DOHH2 (cell line): ENCODE data around the gene AMOT.

Source experiments
- H3F3A ChIP-seq: fragments of 200-600 bp; sonication (generic), shearing (Covaris generic); 2 replicates; pipeline ENCODE4 v1.6.0; 2016; ENCODE audit warnings: antibody characterized with exemption, mild to moderate bottlenecking; ENCODE audit not compliant: control insufficient read depth, insufficient read depth
- H3K27ac ChIP-seq: fragments of 200-600 bp; sonication (generic); 2 replicates; pipeline ENCODE4 v1.5.1; 2014; ENCODE audit warnings: low read depth, mild to moderate bottlenecking, low read length, moderate library complexity
- H3K27me3 ChIP-seq: fragments of 200-600 bp; sonication (generic); 2 replicates; pipeline ENCODE4 v1.6.1; 2014; ENCODE audit warnings: mild to moderate bottlenecking, low read length, mixed read lengths; ENCODE audit not compliant: control insufficient read depth
- H3K36me3 ChIP-seq: fragments of 200-600 bp; sonication (generic); 2 replicates; pipeline ENCODE4 v1.6.1; 2014; ENCODE audit warnings: mild to moderate bottlenecking, low read length, moderate library complexity, mixed read lengths; ENCODE audit not compliant: control insufficient read depth
- H3K4me1 ChIP-seq: fragments of 200-600 bp; sonication (generic); 2 replicates; pipeline ENCODE4 v1.6.1; 2014; ENCODE audit warnings: mild to moderate bottlenecking, low read length, mixed read lengths; ENCODE audit not compliant: control insufficient read depth
- H3K4me2 ChIP-seq: fragments of 200-600 bp; sonication (generic); 2 replicates; pipeline ENCODE4 v1.6.0; 2014; ENCODE audit warnings: mild to moderate bottlenecking, low read length, moderate library complexity
- H3K4me3 ChIP-seq: fragments of 200-600 bp; sonication (generic); 2 replicates; pipeline ENCODE4 v1.5.1; 2014; ENCODE audit warnings: mild to moderate bottlenecking, low read length, mixed read lengths
- H3K79me2 ChIP-seq: fragments of 200-600 bp; sonication (generic); 2 replicates; pipeline ENCODE4 v1.6.1; 2014; ENCODE audit warnings: mild to moderate bottlenecking, low read length, mixed read lengths; ENCODE audit not compliant: control insufficient read depth
- H3K9me2 ChIP-seq: fragments of 200-600 bp; sonication (generic); replicated peaks from 2 replicates; pipeline ENCODE4 v1.6.1; 2014; ENCODE audit warnings: mild to moderate bottlenecking, low read length, mixed read lengths; ENCODE audit not compliant: control insufficient read depth
- H3K9me3 ChIP-seq: fragments of 200-600 bp; sonication (generic); 2 replicates; pipeline ENCODE4 v1.6.1; 2014; ENCODE audit warnings: antibody characterized with exemption, low read length, mixed read lengths; ENCODE audit not compliant: control insufficient read depth, insufficient read depth
- H4K20me1 ChIP-seq: fragments of 200-600 bp; sonication (generic); 2 replicates; pipeline ENCODE4 v1.6.0; 2014; ENCODE audit warnings: low read depth, mild to moderate bottlenecking, antibody characterized with exemption, low read length, moderate library complexity; ENCODE audit not compliant: control insufficient read depth, insufficient read depth
- EZH2phosphoT487 ChIP-seq: fragments of 200-600 bp; sonication (generic); IDR thresholded peaks from 2 replicates; pipeline ENCODE4 v1.6.1; 2017; ENCODE audit warnings: borderline replicate concordance, mild to moderate bottlenecking, antibody characterized with exemption, low read length, moderate library complexity, mixed read lengths
- TF ChIP-seq, protein P1 (sequence below): fragments of 200-600 bp; sonication (generic); IDR thresholded peaks from one replicate; pipeline ENCODE4 v1.5.1; 2014; ENCODE audit warnings: antibody characterized with exemption, mild to moderate bottlenecking, low read depth, low read length; ENCODE audit not compliant: poor library complexity, severe bottlenecking

AMOT gene

DNA sequence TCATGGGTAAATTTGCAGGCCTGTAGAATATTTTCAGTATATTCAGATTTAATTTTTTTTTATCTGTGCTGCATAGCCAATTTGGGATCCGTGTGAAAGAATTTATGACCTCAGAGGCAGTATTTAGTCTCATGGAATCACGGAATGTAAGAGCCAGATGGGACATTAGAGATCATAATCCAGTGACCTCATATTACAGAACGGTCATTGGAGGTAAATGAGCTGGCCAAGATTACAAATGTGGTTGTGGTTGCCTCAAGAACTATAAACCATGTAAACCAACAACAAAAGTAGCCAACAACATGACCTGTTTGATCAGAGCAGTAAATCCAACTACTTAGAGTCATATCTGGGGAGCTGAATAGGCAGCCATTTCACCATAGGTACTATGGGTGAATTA is 71.6 kb downstream of the AMOT start:
- Histone ChIP-seq H3F3A (no peaks in the 10 kb centered on the region), H3K9me2 (no peaks in the 10 kb centered on the region), H4K20me1 (no peaks in the 10 kb centered on the region), H3K79me2 (no peaks in the 10 kb centered on the region), H3K4me2 (no peak overlapping the region), H3K4me1 (no peaks in the 10 kb centered on the region), H3K4me3 (no peak overlapping the region), H3K36me3 (no peaks in the 10 kb centered on the region), H3K27me3 (no peaks in the 10 kb centered on the region), H3K9me3 (no peaks in the 10 kb centered on the region), H3K27ac (no peak overlapping the region)
- no peak for TF ChIP-seq EZH2phosphoT487
- TF ChIP-seq, protein P1, sequence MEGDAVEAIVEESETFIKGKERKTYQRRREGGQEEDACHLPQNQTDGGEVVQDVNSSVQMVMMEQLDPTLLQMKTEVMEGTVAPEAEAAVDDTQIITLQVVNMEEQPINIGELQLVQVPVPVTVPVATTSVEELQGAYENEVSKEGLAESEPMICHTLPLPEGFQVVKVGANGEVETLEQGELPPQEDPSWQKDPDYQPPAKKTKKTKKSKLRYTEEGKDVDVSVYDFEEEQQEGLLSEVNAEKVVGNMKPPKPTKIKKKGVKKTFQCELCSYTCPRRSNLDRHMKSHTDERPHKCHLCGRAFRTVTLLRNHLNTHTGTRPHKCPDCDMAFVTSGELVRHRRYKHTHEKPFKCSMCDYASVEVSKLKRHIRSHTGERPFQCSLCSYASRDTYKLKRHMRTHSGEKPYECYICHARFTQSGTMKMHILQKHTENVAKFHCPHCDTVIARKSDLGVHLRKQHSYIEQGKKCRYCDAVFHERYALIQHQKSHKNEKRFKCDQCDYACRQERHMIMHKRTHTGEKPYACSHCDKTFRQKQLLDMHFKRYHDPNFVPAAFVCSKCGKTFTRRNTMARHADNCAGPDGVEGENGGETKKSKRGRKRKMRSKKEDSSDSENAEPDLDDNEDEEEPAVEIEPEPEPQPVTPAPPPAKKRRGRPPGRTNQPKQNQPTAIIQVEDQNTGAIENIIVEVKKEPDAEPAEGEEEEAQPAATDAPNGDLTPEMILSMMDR: no peak

DNA sequence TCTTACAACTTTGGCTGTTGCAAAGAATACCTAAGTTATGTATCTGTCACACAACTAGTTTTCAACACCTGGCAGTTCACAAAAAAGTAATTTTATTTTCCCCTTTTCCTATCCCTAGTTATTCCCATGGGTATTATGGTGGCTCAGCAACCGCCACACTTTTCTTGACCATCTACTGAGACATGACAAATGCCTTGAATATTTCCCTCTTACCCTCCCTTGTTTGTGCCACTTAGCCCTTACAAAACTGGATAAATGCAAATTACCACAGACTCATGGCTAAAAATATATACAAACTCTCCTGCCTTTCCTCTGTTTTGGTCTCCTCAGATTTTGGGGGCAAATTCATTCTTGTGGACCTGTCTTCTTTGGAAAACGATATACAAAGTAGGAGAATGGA is 72.1 kb downstream of the AMOT start:
- no peaks in the 10 kb centered on the region for H4K20me1 ChIP-seq
- no peaks in the 10 kb centered on the region for H3K4me1 ChIP-seq
- no peaks in the 10 kb centered on the region for H3K27me3 ChIP-seq
- no peaks in the 10 kb centered on the region for H3K9me2 ChIP-seq
- no peak overlapping the region for H3K27ac ChIP-seq
- TF ChIP-seq EZH2phosphoT487: no peak
- TF ChIP-seq, protein P1: no peak
- H3K4me3 ChIP-seq: no peak overlapping the region
- no peaks in the 10 kb centered on the region for H3K36me3 ChIP-seq
- H3K79me2 ChIP-seq: no peaks in the 10 kb centered on the region
- no peaks in the 10 kb centered on the region for H3F3A ChIP-seq
- H3K9me3 ChIP-seq: no peaks in the 10 kb centered on the region
- no peak overlapping the region for H3K4me2 ChIP-seq

DNA sequence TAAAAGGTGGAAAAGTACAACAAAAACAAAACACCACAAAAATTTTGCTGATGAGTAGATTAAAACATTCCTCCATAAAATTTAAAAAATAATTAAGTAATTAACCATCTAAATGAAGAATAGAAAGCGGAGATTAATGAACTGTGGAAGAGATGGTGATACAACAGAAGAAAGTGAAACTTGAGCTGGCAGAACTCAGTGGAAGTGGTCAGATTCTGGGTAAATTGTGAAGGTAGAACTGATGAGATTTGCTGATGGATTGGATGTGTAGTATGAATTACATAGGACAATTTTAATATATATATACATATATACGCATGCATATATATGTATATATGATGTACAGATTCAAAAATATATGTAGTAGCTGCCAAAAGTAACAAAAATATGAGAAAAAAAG is 73.9 kb downstream of the AMOT start:
- Histone ChIP-seq H3K9me3 (no peaks in the 10 kb centered on the region), H3K79me2 (no peaks in the 10 kb centered on the region), H3K36me3 (no peaks in the 10 kb centered on the region), H3K27me3 (no peaks in the 10 kb centered on the region), H3K4me2 (no peak overlapping the region), H4K20me1 (no peaks in the 10 kb centered on the region), H3K4me1 (peaks cover 8% of the 10 kb centered on the region), H3F3A (no peaks in the 10 kb centered on the region), H3K9me2 (no peaks in the 10 kb centered on the region), H3K4me3 (no peak overlapping the region), H3K27ac (no peak overlapping the region)
- TF ChIP-seq, protein P1: no peak
- no peak for TF ChIP-seq EZH2phosphoT487
